H1 (cell line): ENCODE data around the gene SLC22A6.

Experiments used
- ATF3 ChIP-seq: IDR thresholded peaks from 2 replicates; pipeline ENCODE4 v1.6.1; 2011; ENCODE audit warnings: low read depth, mild to moderate bottlenecking, low read length; ENCODE audit not compliant: insufficient read depth
- BACH1 ChIP-seq: IDR thresholded peaks from 2 replicates; pipeline ENCODE4 v1.6.1; 2012; ENCODE audit warnings: low read length, improper control_type of control experiment
- BRCA1 ChIP-seq: IDR thresholded peaks from 2 replicates; pipeline ENCODE4 v1.6.1; 2012; ENCODE audit warnings: low read depth, low read length, improper control_type of control experiment
- CTCF ChIP-seq, 3 experiments: IDR thresholded peaks; 1 replicate in 2 of 3; 2 replicates in 1 of 3; pipeline versions ENCODE4 v1.5.1 to v1.6.1; 2011; ENCODE audit warnings: low read length in 3 of 3, mild to moderate bottlenecking in 3 of 3, inconsistent platforms in 2 of 3, low read depth in 1 of 3, moderate library complexity in 1 of 3; ENCODE audit not compliant: insufficient read depth in 1 of 3; ENCODE audit errors: control extremely low read depth in 1 of 3
- EP300 ChIP-seq, 2 experiments: IDR thresholded peaks; 1 replicate in 1 of 2; 2 replicates in 1 of 2; pipeline ENCODE4 v1.6.1; 2011 to 2012; ENCODE audit warnings: low read depth in 2 of 2, low read length in 2 of 2, mild to moderate bottlenecking in 2 of 2, borderline replicate concordance in 1 of 2, inconsistent platforms in 1 of 2, moderate library complexity in 1 of 2
- MAX ChIP-seq: IDR thresholded peaks from 2 replicates; pipeline ENCODE4 v1.6.1; 2012; ENCODE audit warnings: inconsistent platforms
- POLR2A ChIP-seq, 2 experiments: IDR thresholded peaks; 1 replicate in 1 of 2; 2 replicates in 1 of 2; pipeline ENCODE4 v1.6.1; 2011; ENCODE audit warnings: low read depth in 2 of 2, low read length in 2 of 2, mild to moderate bottlenecking in 2 of 2; ENCODE audit errors: control extremely low read depth in 1 of 2
- SAP30 ChIP-seq: fragments of 300-600 bp; sonication (generic); IDR thresholded peaks from 2 replicates; pipeline ENCODE4 v1.7.1; 2012; ENCODE audit warnings: low read length, moderate library complexity, mild to moderate bottlenecking, inconsistent platforms; ENCODE audit not compliant: insufficient read depth, insufficient replicate concordance
- SIRT6 ChIP-seq: IDR thresholded peaks from one replicate; pipeline ENCODE4 v1.7.1; 2012; ENCODE audit warnings: low read length, inconsistent platforms

- TF ChIP-seq ATF3: no peak
- no peak for TF ChIP-seq BACH1
- no peak for TF ChIP-seq CTCF (IDR thresholded peaks at IDR 0.05; ENCODE audit: control extremely low read depth in 1 of 3, insufficient read depth in 1 of 3, low read depth in 1 of 3, low read length in 3 of 3)
- no peak for TF ChIP-seq SIRT6
- no peak for TF ChIP-seq MAX
- TF ChIP-seq SAP30: no peak
- no peak for TF ChIP-seq POLR2A (IDR thresholded peaks at IDR 0.05; ENCODE audit: control extremely low read depth in 1 of 2, low read depth in 2 of 2, low read length in 2 of 2)
- TF ChIP-seq EP300 (IDR thresholded peaks at IDR 0.05; ENCODE audit: borderline replicate concordance in 1 of 2, low read depth in 2 of 2, low read length in 2 of 2): no peak
- TF ChIP-seq BRCA1: no peak
Measured at GRCh38 chr11:62928011-62928410, 56.8 kb downstream of the SLC22A6 start.
